ENCODE measurements around the gene PILRB.
"Not testable (repeated sequence)": the region's sequence is repeated elsewhere in the genome, so short reads cannot be mapped to it uniquely, and the experiment has no call there.

Gene PILRB

GRCh38 chr7:100356416-100357068, 1.4 kb upstream of the PILRB start:
- Histone ChIP-seq H3K4me1 (ENCODE audit: control insufficient read depth in 1 of 2, insufficient read depth in 2 of 2, low read length in 2 of 2) (no peaks in the 10 kb centered on the region), H3K9ac (ENCODE audit: low read depth in 1 of 2, low read length in 2 of 2) (no peak overlapping the region), H3K36me3 (ENCODE audit: control insufficient read depth in 1 of 2, insufficient read depth in 2 of 2, low read length in 2 of 2) (peaks cover 31 to 82% of the 10 kb centered on the region in 2 donors), H3K4me3 (ENCODE audit: low read depth in 1 of 2, low read length in 2 of 2) (no peak overlapping the region), H3K27ac (ENCODE audit: low read depth, low read length) (no peak overlapping the region), H3K27me3 (ENCODE audit: control insufficient read depth in 1 of 2, insufficient read depth in 2 of 2, low read length in 2 of 2) (no peaks in the 10 kb centered on the region), H3K9me3 (ENCODE audit: control insufficient read depth in 1 of 2, low read length in 2 of 2) (no peaks in the 10 kb centered on the region)

- Histone ChIP-seq H3K4me1 (ENCODE audit: control insufficient read depth in 1 of 2, insufficient read depth in 2 of 2, low read length in 2 of 2) (no peaks in the 10 kb centered on the region), H3K9me3 (ENCODE audit: control insufficient read depth in 1 of 2, low read length in 2 of 2) (no peaks in the 10 kb centered on the region), H3K27me3 (ENCODE audit: control insufficient read depth in 1 of 2, insufficient read depth in 2 of 2, low read length in 2 of 2) (no peaks in the 10 kb centered on the region), H3K27ac (ENCODE audit: low read depth, low read length) (no peak overlapping the region), H3K9ac (ENCODE audit: low read depth in 1 of 2, low read length in 2 of 2) (no peak overlapping the region), H3K4me3 (ENCODE audit: low read depth in 1 of 2, low read length in 2 of 2) (no peak overlapping the region), H3K36me3 (ENCODE audit: control insufficient read depth in 1 of 2, insufficient read depth in 2 of 2, low read length in 2 of 2) (peaks cover 31 to 82% of the 10 kb centered on the region in 2 donors)
Measured at GRCh38 chr7:100357131-100357561, 771 bp upstream of the PILRB start.

- Histone ChIP-seq H3K4me1 (ENCODE audit: control insufficient read depth in 1 of 2, insufficient read depth in 2 of 2, low read length in 2 of 2) (no peaks in the 10 kb centered on the region), H3K9me3 (ENCODE audit: control insufficient read depth in 1 of 2, low read length in 2 of 2) (no peaks in the 10 kb centered on the region), H3K27me3 (ENCODE audit: control insufficient read depth in 1 of 2, insufficient read depth in 2 of 2, low read length in 2 of 2) (no peaks in the 10 kb centered on the region), H3K9ac (ENCODE audit: low read depth in 1 of 2, low read length in 2 of 2) (no peak overlapping the region), H3K36me3 (ENCODE audit: control insufficient read depth in 1 of 2, insufficient read depth in 2 of 2, low read length in 2 of 2) (peaks cover 24 to 74% of the 10 kb centered on the region in 2 donors), H3K27ac (ENCODE audit: low read depth, low read length) (no peak overlapping the region), H3K4me3 (ENCODE audit: low read depth in 1 of 2, low read length in 2 of 2) (no peak overlapping the region)
Measured at GRCh38 chr7:100358857-100359212, 918 bp downstream of the PILRB start.

- H3K9ac ChIP-seq (ENCODE audit: low read depth in 1 of 2, low read length in 2 of 2): no peak overlapping the region
- no peak overlapping the region for H3K27ac ChIP-seq (ENCODE audit: low read depth, low read length)
- peaks cover 20 to 61% of the 10 kb centered on the region in 2 donors for H3K36me3 ChIP-seq (ENCODE audit: control insufficient read depth in 1 of 2, insufficient read depth in 2 of 2, low read length in 2 of 2)
- no peak overlapping the region for H3K4me3 ChIP-seq (ENCODE audit: low read depth in 1 of 2, low read length in 2 of 2)
- no peaks in the 10 kb centered on the region for H3K9me3 ChIP-seq (ENCODE audit: control insufficient read depth in 1 of 2, low read length in 2 of 2)
- no peaks in the 10 kb centered on the region for H3K27me3 ChIP-seq (ENCODE audit: control insufficient read depth in 1 of 2, insufficient read depth in 2 of 2, low read length in 2 of 2)
- H3K4me1 ChIP-seq (ENCODE audit: control insufficient read depth in 1 of 2, insufficient read depth in 2 of 2, low read length in 2 of 2): no peaks in the 10 kb centered on the region
Measured at GRCh38 chr7:100360135-100360854, 2.4 kb downstream of the PILRB start.

GRCh38 chr7:100363098-100363497, 5.2 kb downstream of the PILRB start:
- Histone ChIP-seq H3K27me3 (ENCODE audit: control insufficient read depth in 1 of 2, insufficient read depth in 2 of 2, low read length in 2 of 2) (no peaks in the 10 kb centered on the region), H3K27ac (ENCODE audit: low read depth, low read length) (no peak overlapping the region), H3K4me1 (ENCODE audit: control insufficient read depth in 1 of 2, insufficient read depth in 2 of 2, low read length in 2 of 2) (peaks cover 8% of the 10 kb centered on the region in 2 donors), H3K9ac (ENCODE audit: low read depth in 1 of 2, low read length in 2 of 2) (no peak overlapping the region), H3K4me3 (ENCODE audit: low read depth in 1 of 2, low read length in 2 of 2) (no peak overlapping the region), H3K36me3 (ENCODE audit: control insufficient read depth in 1 of 2, insufficient read depth in 2 of 2, low read length in 2 of 2) (peaks cover 12 to 55% of the 10 kb centered on the region in 2 donors), H3K9me3 (ENCODE audit: control insufficient read depth in 1 of 2, low read length in 2 of 2) (no peaks in the 10 kb centered on the region)

- not testable (repeated sequence) for H3K9ac ChIP-seq (ENCODE audit: low read depth in 1 of 2, low read length in 2 of 2); H3K4me1 ChIP-seq (ENCODE audit: control insufficient read depth in 1 of 2, insufficient read depth in 2 of 2, low read length in 2 of 2); H3K4me3 ChIP-seq (ENCODE audit: low read depth in 1 of 2, low read length in 2 of 2); H3K27me3 ChIP-seq (ENCODE audit: control insufficient read depth in 1 of 2, insufficient read depth in 2 of 2, low read length in 2 of 2); H3K9me3 ChIP-seq (ENCODE audit: control insufficient read depth in 1 of 2, low read length in 2 of 2); H3K27ac ChIP-seq (ENCODE audit: low read depth, low read length)
- H3K36me3 ChIP-seq (ENCODE audit: control insufficient read depth in 1 of 2, insufficient read depth in 2 of 2, low read length in 2 of 2): peaks cover 12 to 49% of the 10 kb centered on the region in 2 donors
Measured at GRCh38 chr7:100363797-100364196, 5.9 kb downstream of the PILRB start.

GRCh38 chr7:100364480-100364879, 6.6 kb downstream of the PILRB start:
- Histone ChIP-seq H3K27ac (ENCODE audit: low read depth, low read length) (no peak overlapping the region), H3K4me3 (ENCODE audit: low read depth in 1 of 2, low read length in 2 of 2) (no peak overlapping the region), H3K4me1 (ENCODE audit: control insufficient read depth in 1 of 2, insufficient read depth in 2 of 2, low read length in 2 of 2) (peaks cover 8% of the 10 kb centered on the region in 2 donors), H3K9ac (ENCODE audit: low read depth in 1 of 2, low read length in 2 of 2) (no peak overlapping the region), H3K9me3 (ENCODE audit: control insufficient read depth in 1 of 2, low read length in 2 of 2) (no peaks in the 10 kb centered on the region), H3K27me3 (ENCODE audit: control insufficient read depth in 1 of 2, insufficient read depth in 2 of 2, low read length in 2 of 2) (no peaks in the 10 kb centered on the region), H3K36me3 (ENCODE audit: control insufficient read depth in 1 of 2, insufficient read depth in 2 of 2, low read length in 2 of 2) (peaks cover 7 to 42% of the 10 kb centered on the region in 2 donors)

- H3K9me3 ChIP-seq (ENCODE audit: control insufficient read depth in 1 of 2, low read length in 2 of 2); H3K27me3 ChIP-seq (ENCODE audit: control insufficient read depth in 1 of 2, insufficient read depth in 2 of 2, low read length in 2 of 2); H3K9ac ChIP-seq (ENCODE audit: low read depth in 1 of 2, low read length in 2 of 2); H3K4me1 ChIP-seq (ENCODE audit: control insufficient read depth in 1 of 2, insufficient read depth in 2 of 2, low read length in 2 of 2); H3K27ac ChIP-seq (ENCODE audit: low read depth, low read length); H3K4me3 ChIP-seq (ENCODE audit: low read depth in 1 of 2, low read length in 2 of 2): not testable (repeated sequence)
- H3K36me3 ChIP-seq (ENCODE audit: control insufficient read depth in 1 of 2, insufficient read depth in 2 of 2, low read length in 2 of 2): peaks cover 7 to 27% of the 10 kb centered on the region in 2 donors
Measured at GRCh38 chr7:100365998-100366367, 8.1 kb downstream of the PILRB start.

- H3K9me3 ChIP-seq (ENCODE audit: control insufficient read depth in 1 of 2, low read length in 2 of 2): no peaks in the 10 kb centered on the region
- no peak overlapping the region for H3K4me3 ChIP-seq (ENCODE audit: low read depth in 1 of 2, low read length in 2 of 2)
- peaks cover 7 to 21% of the 10 kb centered on the region in 2 donors for H3K36me3 ChIP-seq (ENCODE audit: control insufficient read depth in 1 of 2, insufficient read depth in 2 of 2, low read length in 2 of 2)
- no peaks in the 10 kb centered on the region for H3K27me3 ChIP-seq (ENCODE audit: control insufficient read depth in 1 of 2, insufficient read depth in 2 of 2, low read length in 2 of 2)
- H3K27ac ChIP-seq (ENCODE audit: low read depth, low read length): no peak overlapping the region
- no peak overlapping the region for H3K9ac ChIP-seq (ENCODE audit: low read depth in 1 of 2, low read length in 2 of 2)
- peaks cover 8% of the 10 kb centered on the region in 2 donors for H3K4me1 ChIP-seq (ENCODE audit: control insufficient read depth in 1 of 2, insufficient read depth in 2 of 2, low read length in 2 of 2)
Measured at GRCh38 chr7:100366411-100367250, 8.7 kb downstream of the PILRB start.

GRCh38 chr7:100367251-100367620, 9.3 kb downstream of the PILRB start:
- Histone ChIP-seq H3K9ac (ENCODE audit: low read depth in 1 of 2, low read length in 2 of 2) (no peak overlapping the region), H3K27ac (ENCODE audit: low read depth, low read length) (no peak overlapping the region), H3K27me3 (ENCODE audit: control insufficient read depth in 1 of 2, insufficient read depth in 2 of 2, low read length in 2 of 2) (no peaks in the 10 kb centered on the region), H3K36me3 (ENCODE audit: control insufficient read depth in 1 of 2, insufficient read depth in 2 of 2, low read length in 2 of 2) (peaks cover 7 to 16% of the 10 kb centered on the region in 2 donors), H3K9me3 (ENCODE audit: control insufficient read depth in 1 of 2, low read length in 2 of 2) (no peaks in the 10 kb centered on the region), H3K4me1 (ENCODE audit: control insufficient read depth in 1 of 2, insufficient read depth in 2 of 2, low read length in 2 of 2) (peaks cover 8% of the 10 kb centered on the region in 2 donors), H3K4me3 (ENCODE audit: low read depth in 1 of 2, low read length in 2 of 2) (no peak overlapping the region)
